IPS-15b (cell line): ENCODE results near the gene ARHGEF35.
"Not testable (repeated sequence)": the region's sequence is repeated elsewhere in the genome, so short reads cannot be mapped to it uniquely, and the experiment has no call there.

Experiments used
- H3K27me3 ChIP-seq: one replicate; pipeline ENCODE4 v1.6.1; 2013; ENCODE audit warnings: low read length; ENCODE audit not compliant: control insufficient read depth, insufficient read depth
- H3K36me3 ChIP-seq: one replicate; pipeline ENCODE4 v1.6.1; 2013; ENCODE audit warnings: low read length; ENCODE audit not compliant: control insufficient read depth, insufficient read depth
- H3K4me1 ChIP-seq: one replicate; pipeline ENCODE4 v1.6.1; 2013; ENCODE audit warnings: mild to moderate bottlenecking, low read length; ENCODE audit not compliant: control insufficient read depth, insufficient read depth
- H3K4me3 ChIP-seq: one replicate; pipeline ENCODE4 v1.5.1; 2013; ENCODE audit warnings: low read depth, low read length
- H3K9ac ChIP-seq: one replicate; pipeline ENCODE4 v1.6.1; 2013; ENCODE audit warnings: low read depth, mild to moderate bottlenecking, low read length
- H3K9me3 ChIP-seq: one replicate; pipeline ENCODE4 v1.6.1; 2013; ENCODE audit warnings: mild to moderate bottlenecking, low read length; ENCODE audit not compliant: control insufficient read depth, insufficient read depth

Gene ARHGEF35

DNA sequence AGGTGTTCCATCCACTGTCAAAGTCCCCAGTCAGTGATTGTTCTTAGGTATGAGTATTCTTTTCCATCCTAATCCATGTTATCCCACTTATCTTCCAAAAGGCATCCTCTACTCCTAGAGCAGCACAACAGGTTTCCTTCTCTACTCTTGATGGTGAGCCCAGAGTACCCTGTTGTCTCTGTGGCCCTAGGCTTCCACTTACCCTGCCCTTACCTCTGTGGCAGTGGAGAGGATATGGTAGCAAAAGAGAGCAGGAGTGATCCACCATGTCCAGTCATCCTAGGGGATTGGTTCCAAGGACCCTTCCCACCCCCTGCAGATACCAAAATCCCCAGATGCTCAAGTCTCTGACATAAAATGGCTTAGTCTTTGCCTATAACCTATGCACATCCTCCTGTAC, 21.6 kb upstream of the ARHGEF35 start:
- not testable (repeated sequence) for H3K4me3 ChIP-seq, H3K27me3 ChIP-seq, H3K9me3 ChIP-seq

DNA sequence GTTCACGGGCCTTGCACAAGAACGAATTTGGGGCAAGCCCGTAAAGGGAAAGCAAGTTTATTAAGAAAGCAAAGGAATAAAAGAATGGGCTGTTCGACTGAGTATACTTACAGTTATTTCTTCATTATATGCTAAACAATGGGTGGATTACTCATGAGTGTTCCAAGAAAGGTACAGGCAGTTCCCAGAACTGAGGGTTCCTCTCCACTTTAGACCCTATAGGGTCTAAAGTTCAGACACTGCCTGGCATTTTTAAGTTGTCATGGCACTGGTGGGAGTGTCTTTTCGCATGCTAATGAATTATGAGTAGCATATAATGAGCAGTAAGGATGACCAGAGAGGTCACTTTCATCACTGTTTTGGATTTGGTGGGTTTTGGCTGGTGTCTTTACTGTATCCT, 9.7 kb upstream of the ARHGEF35 start:
- not testable (repeated sequence) for H3K36me3 ChIP-seq, H3K9me3 ChIP-seq, H3K4me1 ChIP-seq, H3K9ac ChIP-seq, H3K4me3 ChIP-seq, H3K27me3 ChIP-seq

More for the DNA sequence above, 21.6 kb upstream of the ARHGEF35 start:
- H3K4me1 ChIP-seq, H3K9ac ChIP-seq, H3K36me3 ChIP-seq: not testable (repeated sequence)

DNA sequence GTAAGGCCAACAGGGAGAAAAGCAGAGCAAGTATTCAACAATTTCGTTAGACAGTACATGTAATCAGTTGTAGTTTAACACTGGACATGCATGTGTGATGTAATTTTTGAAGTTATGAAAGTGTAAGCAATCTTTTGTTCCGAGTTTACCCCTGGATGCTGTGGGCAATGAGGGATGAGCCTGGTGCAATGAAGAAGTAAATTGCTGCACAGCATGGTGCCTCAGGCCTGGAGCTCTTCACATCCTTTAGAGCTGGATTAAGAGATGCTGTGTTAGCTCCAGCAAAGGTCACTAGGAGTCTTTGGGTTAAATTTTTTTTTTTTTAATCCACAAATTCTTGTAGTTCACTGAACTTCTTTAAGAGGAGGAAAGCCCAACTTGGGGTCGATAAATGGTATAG, 7.5 kb upstream of the ARHGEF35 start:
- not testable (repeated sequence) for H3K36me3 ChIP-seq, H3K27me3 ChIP-seq, H3K4me3 ChIP-seq, H3K4me1 ChIP-seq, H3K9ac ChIP-seq, H3K9me3 ChIP-seq

DNA sequence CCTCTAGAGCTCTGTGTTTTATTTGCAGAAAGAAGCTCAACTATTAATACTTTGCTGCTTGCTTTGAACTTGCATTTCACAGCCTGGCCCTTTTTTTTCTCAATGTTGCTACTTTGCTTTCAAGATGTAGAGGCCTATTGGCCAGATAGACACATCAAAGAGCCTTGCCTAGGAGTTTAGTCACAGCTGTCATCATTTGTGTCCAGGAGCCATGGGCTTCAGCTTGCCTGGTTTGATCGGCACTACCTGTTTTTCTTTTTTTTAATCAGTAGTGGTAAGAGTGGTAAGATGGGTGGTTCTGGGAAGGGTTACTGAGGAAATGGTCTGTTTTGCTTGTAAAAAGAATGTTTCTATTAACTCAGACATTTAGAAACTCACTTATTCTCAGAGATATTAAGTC, 6.3 kb upstream of the ARHGEF35 start:
- H3K9me3 ChIP-seq, H3K4me3 ChIP-seq, H3K4me1 ChIP-seq, H3K36me3 ChIP-seq, H3K27me3 ChIP-seq, H3K9ac ChIP-seq: not testable (repeated sequence)

DNA sequence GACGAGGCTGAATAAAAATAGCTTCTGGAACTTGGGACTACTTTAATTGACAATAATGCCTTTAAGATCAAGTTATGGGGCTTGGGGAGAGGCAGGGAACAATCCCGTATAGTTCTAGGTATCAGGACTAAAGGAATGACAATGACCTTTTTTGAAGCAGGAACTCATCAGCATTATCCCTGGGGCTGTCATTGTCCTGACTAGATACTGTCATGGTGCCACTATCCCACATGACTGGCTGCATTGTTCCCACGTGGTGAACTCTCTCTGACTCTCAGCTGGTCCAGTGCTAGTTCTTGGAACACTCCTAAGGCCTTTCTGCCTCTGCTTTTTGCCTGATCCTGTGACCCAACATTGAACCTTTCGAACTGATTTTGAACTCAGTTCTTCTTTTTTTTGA, 3.3 kb upstream of the ARHGEF35 start:
- not testable (repeated sequence) for H3K4me3 ChIP-seq, H3K36me3 ChIP-seq, H3K9me3 ChIP-seq, H3K4me1 ChIP-seq, H3K9ac ChIP-seq, H3K27me3 ChIP-seq

DNA sequence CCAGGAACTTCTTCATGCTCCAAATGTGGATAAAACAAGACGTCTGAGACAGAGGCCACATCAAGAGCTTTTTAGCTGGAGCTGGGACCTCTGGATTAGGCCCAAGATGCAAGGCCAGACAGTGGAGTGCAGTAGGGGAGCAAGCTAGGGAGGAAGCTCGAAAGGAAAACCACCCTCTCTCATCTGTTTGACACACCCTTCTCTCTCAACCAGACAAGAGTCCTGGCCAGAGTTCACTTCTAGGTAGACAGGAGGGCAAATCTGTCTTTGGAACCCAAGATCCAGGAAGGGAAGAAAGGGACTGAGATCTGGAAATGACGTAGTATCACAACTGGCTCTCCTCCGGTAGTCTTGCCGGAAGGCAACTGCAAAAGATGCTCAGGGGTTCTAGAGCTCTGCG, 1.2 kb downstream of the ARHGEF35 start:
- H3K27me3 ChIP-seq, H3K9me3 ChIP-seq, H3K9ac ChIP-seq, H3K4me3 ChIP-seq, H3K4me1 ChIP-seq, H3K36me3 ChIP-seq: not testable (repeated sequence)

DNA sequence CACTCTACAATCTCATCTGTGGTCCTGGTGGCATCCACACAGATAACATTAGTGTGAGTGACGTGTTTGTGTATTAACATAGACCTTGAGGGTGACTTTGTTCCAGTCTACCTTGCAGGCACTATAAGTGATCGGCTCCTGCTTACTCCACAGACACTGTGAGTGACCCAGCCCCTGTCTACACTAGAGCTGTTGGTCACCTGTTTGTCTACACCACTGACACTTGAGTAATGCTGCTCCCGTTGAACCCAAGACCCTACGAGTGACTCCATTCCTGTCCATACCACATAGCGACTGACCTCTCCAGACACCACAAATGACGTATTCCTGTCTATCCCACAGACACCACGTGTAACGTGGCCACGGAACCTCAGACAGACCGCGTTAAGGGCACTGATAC, 1.9 kb downstream of the ARHGEF35 start:
- not testable (repeated sequence) for H3K27me3 ChIP-seq, H3K9ac ChIP-seq, H3K4me3 ChIP-seq, H3K9me3 ChIP-seq, H3K4me1 ChIP-seq, H3K36me3 ChIP-seq

DNA sequence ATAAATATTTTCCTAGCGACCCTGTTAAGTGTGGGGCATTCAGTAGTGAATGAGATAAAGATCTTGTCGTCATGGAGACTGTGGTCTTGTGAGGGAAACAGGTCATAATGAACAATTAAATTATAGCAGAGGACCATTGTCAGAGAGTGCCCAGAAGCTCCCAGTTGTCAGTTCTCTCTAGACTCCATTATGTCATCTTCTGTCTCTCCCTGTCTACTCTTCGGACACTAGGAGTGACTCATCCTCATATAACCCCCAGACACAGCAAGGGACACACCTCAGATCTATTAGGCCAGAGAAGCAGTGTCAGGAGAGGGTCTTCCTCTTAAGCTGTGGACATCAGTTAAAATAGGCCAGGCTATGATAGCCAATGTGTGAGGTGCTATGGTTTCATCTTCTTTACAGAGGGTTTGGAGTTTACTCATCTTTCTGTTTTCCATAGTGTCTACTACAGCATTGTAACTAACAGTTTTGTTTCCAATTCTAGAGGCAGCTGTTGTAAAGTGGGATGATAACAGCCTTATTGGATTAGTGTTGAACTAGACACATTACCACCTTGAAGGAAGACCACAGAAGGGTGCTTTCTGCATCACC, 7.0 kb downstream of the ARHGEF35 start:
- H3K4me3 ChIP-seq, H3K4me1 ChIP-seq, H3K27me3 ChIP-seq, H3K9ac ChIP-seq, H3K36me3 ChIP-seq, H3K9me3 ChIP-seq: not testable (repeated sequence)

DNA sequence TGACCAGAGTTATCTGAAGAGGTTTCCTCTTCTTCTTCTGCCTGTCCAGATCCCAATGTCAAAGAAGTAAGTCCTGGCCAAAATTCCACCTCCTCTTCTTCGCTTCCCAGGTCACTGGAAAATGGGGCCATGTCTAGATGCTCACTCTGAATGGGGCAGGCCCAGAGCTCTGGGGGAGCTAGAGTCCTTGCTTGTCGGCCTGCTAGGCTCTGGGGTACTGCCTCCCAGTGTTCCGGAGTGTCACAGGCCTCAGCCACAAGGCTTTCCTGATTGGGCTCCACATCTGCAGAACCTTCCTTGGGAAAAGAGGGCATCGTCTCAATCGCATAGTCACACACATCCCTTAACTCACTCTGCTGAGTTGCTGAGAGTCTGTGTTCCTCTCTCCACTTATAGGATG, 7.8 kb downstream of the ARHGEF35 start:
- not testable (repeated sequence) for H3K4me1 ChIP-seq, H3K36me3 ChIP-seq, H3K27me3 ChIP-seq, H3K4me3 ChIP-seq, H3K9ac ChIP-seq, H3K9me3 ChIP-seq

DNA sequence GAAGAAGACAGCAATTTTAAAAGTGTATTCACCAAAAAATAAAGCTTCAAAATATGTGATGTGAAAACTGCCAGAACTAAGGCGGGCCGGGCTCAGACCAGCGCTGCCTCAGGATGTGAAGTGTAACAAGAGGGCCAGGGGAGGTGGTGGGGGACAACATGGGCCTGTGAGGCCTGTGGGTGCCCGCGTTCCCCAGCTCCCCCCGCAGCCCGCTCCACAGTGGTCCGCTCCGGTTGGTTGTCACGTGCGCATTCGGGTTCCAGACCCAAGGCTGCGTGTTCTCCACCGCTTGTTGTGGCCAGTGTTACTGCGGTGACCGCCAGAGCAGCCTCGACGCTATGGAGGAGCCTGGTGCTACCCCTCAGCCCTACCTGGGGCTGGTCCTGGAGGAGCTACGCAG, 12.5 kb downstream of the ARHGEF35 start, which contains the start of gene CTAGE4:
Gene CTAGE4, plus strand, starts transcription at position 301 of the 400 bp plus-strand sequence. Its CDS starts 38 bp downstream, at position 339.
- not testable (repeated sequence) for H3K9ac ChIP-seq, H3K27me3 ChIP-seq, H3K4me3 ChIP-seq, H3K9me3 ChIP-seq, H3K36me3 ChIP-seq, H3K4me1 ChIP-seq

DNA sequence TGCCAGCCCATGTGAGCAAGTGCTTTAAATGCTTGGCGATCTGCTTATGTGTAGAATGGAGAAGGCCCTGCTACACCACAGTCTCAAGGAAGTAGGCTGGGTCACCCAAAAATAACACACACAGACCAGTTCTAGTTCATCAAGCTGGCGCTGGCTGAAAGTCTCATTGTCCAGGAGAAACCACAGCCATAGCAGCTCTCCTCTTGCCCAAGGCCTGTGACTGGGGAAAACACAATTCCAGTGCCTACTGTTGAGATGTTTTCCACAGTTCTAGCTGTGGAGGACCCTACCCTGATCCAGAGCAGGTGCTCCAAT, 16.5 kb downstream of the ARHGEF35 start:
- H3K27me3 ChIP-seq, H3K9ac ChIP-seq: not testable (repeated sequence)

DNA sequence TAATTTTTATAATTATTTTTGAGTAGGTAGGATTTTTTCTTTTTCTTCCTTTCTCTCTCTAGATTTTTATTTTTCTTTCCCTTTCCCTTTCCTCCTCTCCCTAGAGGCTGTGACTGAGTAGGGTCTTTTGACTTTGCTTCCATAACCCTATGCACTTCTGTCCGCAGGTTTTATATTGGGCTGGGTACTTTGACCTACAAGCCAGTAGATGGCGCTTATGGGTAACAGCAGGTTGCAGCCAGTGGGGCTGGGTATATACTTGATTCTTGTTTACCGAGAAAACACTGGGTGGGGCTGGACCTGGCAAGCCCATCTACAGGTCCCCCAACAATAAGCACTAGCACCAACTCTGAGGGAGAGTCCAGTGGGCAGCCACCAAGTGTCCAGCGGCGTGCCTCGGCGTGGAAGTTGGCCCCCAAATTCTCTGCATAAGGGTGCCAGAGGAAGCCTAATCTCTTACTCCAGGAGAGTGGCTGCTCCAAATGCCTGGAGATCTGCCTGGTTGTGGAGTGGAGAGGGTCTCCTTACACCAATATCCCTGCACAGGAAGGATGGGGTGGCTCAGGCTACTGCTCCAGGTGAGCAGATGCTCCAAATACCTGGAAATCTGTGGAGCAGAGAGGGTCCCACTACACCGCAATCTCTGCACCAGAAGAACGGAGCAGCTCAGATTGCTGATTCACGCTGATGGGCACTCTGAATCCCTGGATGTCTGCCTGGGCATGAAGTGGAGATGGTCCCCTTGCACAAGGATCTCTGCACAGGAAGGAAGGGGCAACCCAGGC, 17.1 kb downstream of the ARHGEF35 start:
- H3K36me3 ChIP-seq, H3K4me3 ChIP-seq, H3K9ac ChIP-seq, H3K27me3 ChIP-seq, H3K4me1 ChIP-seq, H3K9me3 ChIP-seq: not testable (repeated sequence)

More for the DNA sequence above, 16.5 kb downstream of the ARHGEF35 start:
- not testable (repeated sequence) for H3K9me3 ChIP-seq, H3K4me3 ChIP-seq, H3K4me1 ChIP-seq, H3K36me3 ChIP-seq
